ENCODE measurements around the gene ADGRA1. TPM values are rescaled to one million over a fixed set of nuclear protein-coding genes. Genes with fewer than 3 reads are reported as not detected.

The ADGRA1 gene
- total RNA-seq, 4 donors from 2014 or later = not detected

DNA sequence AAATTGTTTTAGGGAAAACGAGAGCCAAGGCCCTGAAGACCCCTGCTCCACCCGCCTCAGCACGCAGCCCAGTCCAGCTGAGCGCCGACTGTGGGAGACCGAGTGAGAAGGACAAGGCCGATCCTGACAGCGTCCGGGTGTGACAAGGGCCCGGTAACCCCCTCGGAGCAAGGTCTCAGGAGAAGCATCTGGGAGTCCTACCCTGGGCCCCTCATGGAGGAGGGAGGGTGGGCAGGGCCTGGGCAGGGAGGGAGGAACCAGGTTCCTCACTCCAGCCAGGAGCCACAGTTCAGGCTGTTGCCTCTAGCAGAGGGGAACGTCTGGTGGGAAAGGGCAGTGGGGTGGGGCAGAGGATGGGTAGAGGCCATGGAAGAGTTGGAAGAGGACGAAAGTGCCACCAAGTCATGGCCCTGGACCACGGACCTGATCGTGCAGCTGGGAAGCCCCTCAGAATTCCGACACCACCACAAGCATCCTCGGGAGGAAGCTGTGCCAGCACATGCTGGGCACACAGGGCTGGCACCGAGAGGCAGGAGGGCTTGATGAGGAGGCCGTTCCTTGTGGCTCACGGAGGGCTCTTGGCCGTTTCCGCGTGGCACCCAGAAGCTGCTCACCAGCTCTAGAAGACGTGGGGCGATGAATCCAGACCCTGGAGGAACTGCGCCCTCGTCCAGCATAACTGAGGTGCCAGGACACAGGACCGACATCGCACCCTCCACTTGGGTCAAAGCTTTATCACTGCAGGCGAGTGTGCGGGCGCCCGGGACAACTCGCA, 70.1 kb downstream of the ADGRA1 start:
- H3K4me3 ChIP-seq = no peak overlapping the region
- ATAC-seq = no peak
- intact Hi-C loops (cut with DNase I; ENCODE audit: low total_unique reads) (no loop called here), in situ Hi-C loops (cut with MboI; ENCODE audit: low sequenced_read_pairs in 4 of 4) (no loop called here)
- no peak for DNase-seq
- no peaks in the 10 kb centered on the region for H3K9me3 ChIP-seq
- TF ChIP-seq POLR2A (IDR thresholded peaks at IDR 0.05) = no peak
- TF ChIP-seq, protein P1, sequence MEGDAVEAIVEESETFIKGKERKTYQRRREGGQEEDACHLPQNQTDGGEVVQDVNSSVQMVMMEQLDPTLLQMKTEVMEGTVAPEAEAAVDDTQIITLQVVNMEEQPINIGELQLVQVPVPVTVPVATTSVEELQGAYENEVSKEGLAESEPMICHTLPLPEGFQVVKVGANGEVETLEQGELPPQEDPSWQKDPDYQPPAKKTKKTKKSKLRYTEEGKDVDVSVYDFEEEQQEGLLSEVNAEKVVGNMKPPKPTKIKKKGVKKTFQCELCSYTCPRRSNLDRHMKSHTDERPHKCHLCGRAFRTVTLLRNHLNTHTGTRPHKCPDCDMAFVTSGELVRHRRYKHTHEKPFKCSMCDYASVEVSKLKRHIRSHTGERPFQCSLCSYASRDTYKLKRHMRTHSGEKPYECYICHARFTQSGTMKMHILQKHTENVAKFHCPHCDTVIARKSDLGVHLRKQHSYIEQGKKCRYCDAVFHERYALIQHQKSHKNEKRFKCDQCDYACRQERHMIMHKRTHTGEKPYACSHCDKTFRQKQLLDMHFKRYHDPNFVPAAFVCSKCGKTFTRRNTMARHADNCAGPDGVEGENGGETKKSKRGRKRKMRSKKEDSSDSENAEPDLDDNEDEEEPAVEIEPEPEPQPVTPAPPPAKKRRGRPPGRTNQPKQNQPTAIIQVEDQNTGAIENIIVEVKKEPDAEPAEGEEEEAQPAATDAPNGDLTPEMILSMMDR (IDR thresholded peaks at IDR 0.05 in 4 of 5, conservative IDR thresholded peaks at IDR 0.05 in 1 of 5) = no peak
- H3K27me3 ChIP-seq = peaks cover 28 to 50% (median 44%) of the 10 kb centered on the region in 3 donors
- H3K4me1 ChIP-seq = peaks cover 5 to 7% of the 10 kb centered on the region in 2 donors
- H3K36me3 ChIP-seq = no peaks in the 10 kb centered on the region
- no peak overlapping the region for H3K27ac ChIP-seq

DNA sequence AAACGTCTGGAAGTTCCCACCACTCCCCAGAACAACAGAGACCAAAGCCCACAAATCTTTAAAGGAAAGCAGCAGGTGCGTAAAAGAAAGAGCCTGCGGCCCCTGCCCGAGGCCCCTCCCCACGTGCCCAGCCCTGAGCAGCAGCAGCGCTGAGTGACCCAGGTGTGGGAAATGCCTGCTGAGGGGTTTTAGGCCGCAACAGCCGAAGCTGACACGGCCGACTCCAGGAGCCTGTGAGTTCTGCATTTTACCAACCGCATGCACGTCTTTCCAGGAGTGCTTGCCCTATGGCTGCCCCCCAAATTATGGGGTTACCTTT, 70.7 kb downstream of the ADGRA1 start:
- no peaks in the 10 kb centered on the region for H3K36me3 ChIP-seq
- intact Hi-C loops (cut with DNase I; ENCODE audit: low total_unique reads) (no loop called here), in situ Hi-C loops (cut with MboI; ENCODE audit: low sequenced_read_pairs in 4 of 4) (no loop called here)
- H3K4me3 ChIP-seq = no peak overlapping the region
- no peak for TF ChIP-seq POLR2A (IDR thresholded peaks at IDR 0.05)
- TF ChIP-seq, protein P1 (IDR thresholded peaks at IDR 0.05 in 4 of 5, conservative IDR thresholded peaks at IDR 0.05 in 1 of 5) = no peak
- H3K9me3 ChIP-seq = no peaks in the 10 kb centered on the region
- DNase-seq (no peak), ATAC-seq (no peak)
- peaks cover 5 to 7% of the 10 kb centered on the region in 2 donors for H3K4me1 ChIP-seq
- peaks cover 33 to 53% (median 45%) of the 10 kb centered on the region in 3 donors for H3K27me3 ChIP-seq
- H3K27ac ChIP-seq = no peak overlapping the region

GRCh38 chr10:133158756-133159610, 71.3 kb downstream of the ADGRA1 start:
- DNase-seq (no peak), ATAC-seq (no peak)
- Histone ChIP-seq H3K27me3 (peaks cover 39 to 58% (median 47%) of the 10 kb centered on the region in 3 donors), H3K36me3 (no peaks in the 10 kb centered on the region), H3K9me3 (no peaks in the 10 kb centered on the region), H3K27ac (no peak overlapping the region), H3K4me3 (no peak overlapping the region), H3K4me1 (peaks cover 5 to 7% of the 10 kb centered on the region in 2 donors)
- TF ChIP-seq POLR2A (IDR thresholded peaks at IDR 0.05) = no peak
- TF ChIP-seq, protein P1 (IDR thresholded peaks at IDR 0.05 in 4 of 5, conservative IDR thresholded peaks at IDR 0.05 in 1 of 5) = no peak
- intact Hi-C loops (cut with DNase I; ENCODE audit: low total_unique reads) (no loop called here), in situ Hi-C loops (cut with MboI; ENCODE audit: low sequenced_read_pairs in 4 of 4) (no loop called here)

- Histone ChIP-seq H3K27ac (no peak overlapping the region), H3K4me1 (peaks cover 5 to 7% of the 10 kb centered on the region in 2 donors), H3K9me3 (no peaks in the 10 kb centered on the region), H3K27me3 (peaks cover 45 to 64% (median 53%) of the 10 kb centered on the region in 3 donors), H3K36me3 (no peaks in the 10 kb centered on the region), H3K4me3 (no peak overlapping the region)
- DNase-seq (no peak), ATAC-seq (no peak)
- intact Hi-C loops (cut with DNase I; ENCODE audit: low total_unique reads) (no loop called here), in situ Hi-C loops (cut with MboI; ENCODE audit: low sequenced_read_pairs in 4 of 4) (no loop called here)
- TF ChIP-seq, protein P1 (IDR thresholded peaks at IDR 0.05 in 4 of 5, conservative IDR thresholded peaks at IDR 0.05 in 1 of 5) = no peak
- TF ChIP-seq POLR2A (IDR thresholded peaks at IDR 0.05) = no peak
These were observed 71.9 kb downstream of the ADGRA1 start for GRCh38 chr10:133159611-133159949.

All from gastrocnemius medialis (tissue), 4 donors.